Stimulated activated CD8-positive, alpha-beta memory T cell treated with anti-CD3 and anti-CD28 coated beads, Interleukin-12 subunit alpha, Interleukin-12 subunit beta, amount 100 ng/mL, for 4 hours (primary cell): ENCODE measurements around the gene PACSIN2.
"Not testable (repeated sequence)": the region's sequence is repeated elsewhere in the genome, so short reads cannot be mapped to it uniquely, and the experiment has no call there.

Experiments used
- DNase-seq: peaks from one replicate; pipeline ENCODE4 v3.0.0-alpha.2; 2020; ENCODE audit warnings: low read depth

PACSIN2 gene

DNA sequence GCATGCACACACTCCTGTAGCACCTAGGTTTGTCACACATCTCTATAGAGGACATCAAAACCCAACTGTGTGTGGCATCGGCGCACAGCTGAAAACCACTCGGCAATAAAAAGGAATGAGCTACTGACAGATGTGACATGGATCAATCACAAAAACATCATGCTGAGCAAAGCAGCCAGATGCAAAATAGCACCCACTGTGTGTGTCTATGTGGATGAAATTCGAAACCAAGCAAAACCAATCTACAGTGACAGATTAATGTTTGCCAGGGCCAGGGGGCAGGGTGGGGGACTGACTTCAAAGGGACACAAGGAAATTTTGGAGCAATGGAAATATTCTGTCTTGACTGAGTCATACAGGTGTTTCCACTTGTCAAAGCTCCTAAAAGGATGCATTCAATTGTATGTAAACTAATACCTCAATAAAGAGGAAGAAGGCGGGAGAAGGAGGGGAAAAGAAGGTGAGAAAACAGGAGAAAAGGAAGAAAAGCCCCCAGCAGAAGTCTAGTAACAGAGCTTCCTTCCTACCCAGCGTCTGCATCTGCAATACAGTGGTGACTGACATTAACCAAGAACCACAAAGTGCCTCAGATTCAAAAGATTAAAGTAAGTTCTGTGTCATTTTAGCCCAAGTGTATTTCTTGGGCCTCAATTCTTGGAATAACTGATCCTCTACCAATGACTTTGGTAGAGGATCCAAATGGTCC lies 49.8 kb downstream of the PACSIN2 start:
- no peak for DNase-seq

DNA sequence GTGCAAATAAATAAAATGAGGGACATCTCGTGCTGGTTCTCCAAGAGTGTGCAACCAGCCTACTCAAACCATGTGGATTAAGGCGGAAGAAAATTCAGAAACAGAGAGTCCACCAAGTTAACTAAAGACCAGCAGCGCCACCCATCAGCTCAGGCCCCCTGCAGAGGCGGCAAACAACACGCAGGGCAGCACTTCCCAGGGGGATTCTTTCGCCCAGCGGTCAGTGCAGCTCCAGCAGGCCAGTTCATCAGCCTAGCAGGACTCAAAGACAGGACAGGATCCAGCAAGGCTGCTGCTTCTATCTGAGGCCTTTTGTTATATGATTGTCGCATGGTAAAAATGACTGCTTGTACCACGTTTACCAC lies 51.7 kb downstream of the PACSIN2 start:
- no peak for DNase-seq

DNA sequence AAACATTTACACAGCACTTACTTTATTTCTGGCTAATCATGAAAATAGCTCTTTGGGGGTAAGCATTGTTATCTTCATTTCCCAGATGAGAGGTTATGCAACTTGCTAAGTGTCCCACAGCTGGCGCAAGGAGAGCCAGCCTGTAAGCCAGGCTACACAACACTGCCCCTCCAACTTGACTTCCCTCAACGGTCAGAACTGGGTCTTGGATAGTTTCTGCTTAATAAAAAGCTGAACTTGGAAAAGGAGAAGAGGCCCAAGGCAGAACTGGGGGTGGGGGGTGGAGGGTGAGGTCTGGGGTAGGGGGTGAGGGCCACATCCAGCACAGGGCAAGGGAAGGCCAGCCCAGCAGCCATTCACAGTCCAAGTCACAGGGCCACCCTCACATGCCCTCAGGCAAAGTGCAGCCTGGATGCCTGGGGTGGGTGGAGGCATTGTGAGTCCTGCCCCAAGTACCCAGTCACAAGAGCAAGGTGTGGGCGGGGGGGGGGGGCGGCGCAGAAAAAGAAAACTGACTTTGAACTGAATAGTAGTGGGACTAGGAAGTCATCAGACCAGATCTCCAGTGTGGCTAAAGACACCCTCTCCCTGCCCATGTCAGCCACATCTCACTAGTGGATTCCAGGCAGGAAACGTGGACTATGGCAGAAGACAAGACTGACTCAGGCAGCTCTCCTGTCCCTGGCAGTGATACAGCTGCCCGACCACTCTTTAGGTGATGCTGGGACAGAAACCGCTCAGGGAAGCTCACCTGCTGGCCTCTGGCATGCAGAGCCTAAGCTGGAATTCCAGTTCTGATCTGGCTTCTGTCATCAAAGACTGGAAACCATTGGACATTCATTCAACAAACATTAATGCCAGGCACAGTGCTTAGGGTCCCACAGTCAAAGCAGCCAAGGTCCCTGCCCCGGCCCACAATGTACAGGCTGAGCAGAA lies 52.4 kb downstream of the PACSIN2 start:
- no peak for DNase-seq

DNA sequence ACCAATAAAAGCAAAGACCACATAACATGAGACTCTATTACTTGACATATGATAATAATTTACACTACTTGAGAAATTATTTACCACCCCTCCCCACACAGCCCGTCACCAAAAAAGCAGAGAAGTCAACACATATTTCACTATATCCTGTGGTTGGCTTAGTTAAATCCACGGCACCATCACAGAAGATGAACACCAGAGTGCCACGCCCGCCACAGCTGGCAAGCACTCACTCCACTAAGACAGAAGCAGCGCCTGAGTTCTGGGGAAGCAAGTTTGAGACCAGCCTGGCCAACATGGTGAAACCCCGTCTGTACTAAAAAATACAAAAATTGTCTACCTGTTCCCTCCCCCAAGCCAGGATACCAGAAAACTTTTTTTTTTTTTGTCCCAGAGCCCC lies 53.1 kb downstream of the PACSIN2 start:
- DNase-seq, result no peak

DNA sequence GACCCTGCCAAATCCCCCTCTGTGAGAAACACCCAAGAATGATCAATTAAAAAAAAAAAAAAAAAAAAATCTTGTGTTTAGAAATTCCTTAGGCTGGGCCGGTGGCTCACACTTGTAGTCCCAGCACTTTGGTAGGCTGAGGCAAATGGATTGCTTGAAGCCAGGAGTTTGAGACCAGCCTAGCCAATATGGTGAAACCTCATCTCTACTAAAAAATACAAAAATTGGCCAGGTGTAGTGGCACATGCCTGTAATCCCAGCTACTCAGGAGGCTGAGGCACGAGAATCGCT lies 53.6 kb downstream of the PACSIN2 start:
- DNase-seq, result not testable (repeated sequence)

DNA sequence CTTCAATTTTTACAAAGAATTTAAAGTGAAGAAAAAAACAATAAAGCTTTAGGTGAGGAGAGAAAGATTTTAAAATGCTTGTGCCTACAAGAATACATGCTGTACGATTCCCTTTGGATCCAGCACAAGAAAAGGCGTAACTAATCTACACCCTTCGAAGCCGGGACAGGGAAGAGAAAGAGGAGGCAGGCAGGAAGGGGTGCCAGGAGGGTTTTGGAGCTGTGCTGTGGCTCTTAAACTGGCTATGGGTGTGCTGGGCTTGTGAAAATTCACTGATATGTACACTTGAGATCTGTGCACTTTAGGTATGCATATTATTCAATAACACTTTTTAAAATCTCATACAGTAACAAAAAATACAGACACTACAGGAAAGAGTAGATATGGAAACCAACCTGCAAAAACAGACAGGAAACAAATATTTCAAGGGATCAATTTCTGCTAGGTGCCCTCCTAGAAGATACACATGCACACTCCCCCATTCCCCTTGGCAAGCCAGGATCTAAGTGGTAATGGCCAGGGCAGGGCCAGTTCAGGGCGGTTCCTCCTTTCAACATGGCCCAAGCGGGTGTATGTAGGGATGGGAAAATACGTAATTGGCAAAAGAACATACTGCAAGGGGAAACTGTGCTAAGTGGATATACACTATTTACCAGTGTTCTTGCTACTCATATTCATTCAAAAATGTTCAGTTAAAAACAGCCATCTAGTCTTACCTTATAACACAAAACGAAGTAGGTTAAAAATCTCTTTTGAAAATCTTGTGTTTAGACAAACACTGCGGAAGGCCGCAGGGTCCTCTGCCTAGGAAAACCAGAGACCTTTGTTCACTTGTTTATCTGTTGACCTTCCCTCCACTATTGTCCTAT lies 54.2 kb downstream of the PACSIN2 start:
- DNase-seq, result no peak

DNA sequence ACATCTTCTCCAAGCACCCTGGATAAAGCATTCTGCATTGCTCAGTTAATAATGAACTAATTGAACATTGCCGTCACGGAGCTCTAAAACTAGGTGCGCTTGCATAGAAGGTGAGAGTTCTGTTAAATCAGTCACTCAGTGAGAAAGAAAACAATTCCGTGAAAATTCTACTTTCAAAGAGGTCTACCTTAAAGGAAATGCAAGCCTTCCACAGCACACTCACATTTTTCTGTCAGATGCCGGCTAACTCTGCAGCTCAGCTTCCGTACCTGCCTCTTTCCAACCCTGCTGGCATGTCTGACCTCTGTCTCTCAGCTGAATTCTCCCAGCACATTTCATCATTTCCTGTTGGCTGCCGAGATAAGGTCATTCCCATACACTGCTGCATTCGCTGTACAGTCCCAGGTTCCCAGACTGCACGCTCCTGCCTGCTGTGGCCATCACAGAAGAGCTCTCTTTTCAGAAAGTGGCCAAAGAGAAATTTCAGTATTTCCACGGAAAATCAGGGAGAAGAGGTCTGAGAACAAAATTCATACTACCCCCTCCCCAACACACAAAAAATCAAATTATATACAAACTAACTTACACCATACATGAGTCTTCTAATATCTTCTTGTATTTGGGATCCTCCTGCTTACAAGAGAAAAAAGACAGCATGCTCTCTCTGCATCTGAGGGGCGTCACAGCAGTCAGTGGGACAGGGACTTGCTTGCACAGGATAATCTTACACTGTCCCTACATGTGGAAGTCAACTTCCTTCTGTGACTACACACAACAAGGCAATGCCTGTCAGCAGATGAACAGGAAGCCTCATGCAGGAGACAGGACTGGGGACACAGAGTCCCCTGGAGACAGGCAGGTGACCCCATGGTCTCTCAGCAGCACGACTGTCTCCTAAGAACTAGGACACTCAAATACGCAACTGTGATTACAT lies 55.1 kb downstream of the PACSIN2 start:
- no peak for DNase-seq

DNA sequence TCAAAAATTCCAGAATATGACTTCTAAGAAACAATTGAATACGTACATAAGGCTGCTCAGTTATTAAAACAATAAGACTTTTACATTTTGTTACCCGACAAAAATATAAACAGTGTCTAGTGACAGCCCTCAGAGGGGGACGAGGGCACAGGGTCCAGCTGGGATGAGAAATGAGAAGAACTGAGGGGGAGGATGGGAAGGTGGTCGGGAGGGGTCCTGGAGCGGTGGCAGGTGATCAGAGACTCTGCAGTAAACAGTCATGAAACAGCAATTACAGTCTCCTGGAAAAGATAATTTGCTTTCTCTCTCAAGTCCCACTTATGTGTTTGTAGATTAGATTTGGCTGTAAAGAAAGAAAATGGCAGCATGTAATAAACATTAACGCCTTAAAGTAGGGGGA lies 56.0 kb downstream of the PACSIN2 start:
- no peak for DNase-seq

DNA sequence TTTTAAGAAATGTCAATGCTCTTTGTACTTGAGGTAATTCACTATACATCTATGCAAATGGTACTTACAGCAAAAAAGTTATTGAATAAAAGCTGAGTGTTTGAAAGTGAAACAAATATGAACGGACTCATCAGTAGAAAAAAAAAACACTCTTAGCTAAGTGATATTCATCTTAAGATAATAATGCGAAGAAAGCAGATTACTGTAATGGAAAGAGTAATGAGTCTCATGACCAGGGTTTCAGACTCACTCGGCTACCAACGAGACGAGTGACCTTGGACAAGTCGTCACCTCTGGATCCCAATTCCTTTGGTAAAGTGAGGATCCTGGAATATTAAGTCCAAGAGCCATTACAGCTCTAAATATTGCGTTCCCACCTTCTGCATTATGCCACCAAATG lies 57.0 kb downstream of the PACSIN2 start:
- no peak for DNase-seq

DNA sequence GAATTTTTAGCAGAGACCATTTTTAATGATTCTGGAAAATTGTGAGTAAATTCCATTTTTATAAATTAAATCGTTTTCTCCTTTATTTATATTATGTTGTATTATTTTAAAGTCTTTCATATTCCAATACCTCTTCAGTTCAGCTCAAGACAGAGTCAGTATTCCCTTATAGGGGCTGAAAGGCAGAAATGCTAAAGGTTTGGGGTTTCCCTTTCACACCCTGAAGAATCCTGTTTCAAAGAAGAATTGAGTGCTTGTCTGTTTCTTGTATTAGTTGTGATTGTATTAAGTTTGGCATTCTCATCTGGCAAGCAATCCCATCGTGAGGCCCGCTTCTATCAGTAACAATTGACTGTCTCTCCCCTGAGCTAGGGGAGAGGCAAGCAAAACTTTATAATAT lies 57.4 kb downstream of the PACSIN2 start:
- DNase-seq, result no peak

DNA sequence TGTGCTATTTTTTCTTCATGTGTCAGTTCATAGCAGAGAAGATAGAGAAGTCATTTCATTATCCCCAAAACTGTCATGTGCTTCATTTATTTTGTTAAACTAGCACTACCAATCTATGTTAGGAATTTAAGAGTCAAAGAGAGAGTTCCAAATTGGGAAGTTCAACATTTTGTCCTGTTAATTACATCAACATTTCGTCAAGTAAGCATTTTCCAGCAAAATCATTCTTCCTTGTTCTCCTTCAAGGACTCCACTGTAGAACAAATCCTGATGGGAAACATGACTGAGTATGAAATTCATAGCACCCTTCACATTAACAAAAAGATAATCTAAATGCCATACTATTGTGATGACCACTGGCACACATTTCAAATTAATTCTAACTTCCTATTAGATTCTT lies 59.1 kb downstream of the PACSIN2 start:
- DNase-seq, result no peak

DNA sequence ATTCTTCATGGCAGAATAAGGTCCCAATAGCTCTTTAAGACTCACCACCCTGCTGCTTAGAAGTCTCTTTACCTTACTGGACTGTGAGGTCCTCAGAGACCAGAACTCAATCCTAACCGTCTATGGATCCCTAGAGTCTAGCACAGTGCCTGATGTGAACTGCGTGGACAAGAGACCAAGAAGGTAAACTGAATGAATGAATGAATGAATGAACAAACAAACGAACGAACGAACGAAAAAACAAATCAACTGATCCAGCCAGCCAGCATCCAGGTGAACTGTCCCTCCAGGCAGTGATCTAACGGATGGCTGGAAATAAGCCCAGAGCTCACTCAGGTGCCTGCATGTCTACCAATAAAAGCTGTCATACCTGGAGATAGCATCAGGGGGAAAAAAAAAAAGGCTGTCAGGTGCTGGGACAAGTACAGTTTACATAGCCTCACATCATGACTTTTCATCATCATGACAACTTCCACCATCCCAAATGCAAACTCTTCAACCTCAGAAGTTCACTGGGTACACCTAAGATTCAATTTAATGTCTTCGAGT lies 59.8 kb downstream of the PACSIN2 start:
- no peak for DNase-seq

DNA sequence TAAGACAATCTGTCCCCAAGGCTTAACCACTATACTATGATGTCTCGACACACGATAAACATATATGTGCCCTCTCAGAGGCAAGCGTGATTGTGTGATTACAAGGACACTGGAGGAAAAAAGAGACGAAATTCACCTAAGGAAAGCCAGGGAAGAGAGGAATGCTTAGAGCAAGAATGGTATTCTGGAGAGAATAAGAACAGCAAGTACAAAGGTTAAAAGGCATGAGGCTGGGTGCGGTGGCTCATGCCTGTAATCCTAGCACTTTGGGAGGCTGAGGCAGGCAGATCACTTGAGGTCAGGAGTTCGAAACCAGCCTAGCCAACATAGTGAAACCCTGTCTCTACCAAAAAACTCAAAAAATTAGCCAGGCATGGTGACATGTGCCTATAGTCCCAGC lies 61.2 kb downstream of the PACSIN2 start:
- not testable (repeated sequence) for DNase-seq

DNA sequence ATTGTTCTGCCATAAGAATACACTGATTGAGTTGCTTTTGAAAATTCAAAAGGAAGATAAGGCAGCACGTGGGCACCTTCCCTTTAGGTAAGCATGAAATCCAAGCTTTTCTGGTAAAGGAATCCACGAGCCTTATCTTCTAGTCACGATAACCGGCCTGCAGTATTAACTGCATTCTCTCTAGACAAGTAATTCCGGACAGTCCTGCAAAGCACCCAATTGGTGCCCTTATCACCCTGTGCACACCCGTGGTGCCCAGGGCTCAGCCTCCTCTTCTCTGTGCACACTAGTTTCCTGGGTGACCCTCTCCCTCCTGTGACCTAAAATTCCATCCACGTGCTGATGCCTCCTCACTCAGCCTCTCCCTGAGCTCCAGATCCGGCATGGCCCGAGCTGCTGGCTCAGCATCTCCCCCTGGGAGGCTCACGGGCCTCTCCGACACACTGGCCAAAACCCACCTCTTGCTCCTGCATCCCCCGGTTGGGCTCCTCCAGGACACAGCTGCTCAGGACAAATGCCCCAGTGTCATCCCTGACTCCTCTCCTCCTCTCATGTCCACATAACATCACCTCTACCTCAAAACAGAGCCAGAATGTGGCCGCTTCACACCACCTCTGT lies 63.7 kb downstream of the PACSIN2 start:
- DNase-seq, result no peak

DNA sequence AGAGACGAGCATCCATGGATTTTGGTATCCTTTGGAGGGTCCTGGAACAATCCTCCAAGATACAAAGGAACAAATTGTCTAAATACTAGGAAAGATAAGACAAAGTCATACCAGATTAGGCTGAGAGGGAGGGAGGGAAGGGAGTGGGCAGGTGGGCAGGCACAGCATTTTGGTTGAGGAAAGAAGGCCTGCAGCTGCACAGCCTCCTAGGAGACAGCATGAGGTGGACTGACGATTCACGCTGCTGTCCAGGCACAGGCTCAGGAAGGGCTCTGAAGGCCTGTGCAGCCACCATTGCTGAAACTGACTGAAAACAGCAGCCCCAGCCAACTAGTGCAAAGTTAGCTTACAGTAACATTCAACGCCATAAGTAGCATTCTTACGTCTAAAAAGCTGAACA lies 64.7 kb downstream of the PACSIN2 start:
- no peak for DNase-seq

DNA sequence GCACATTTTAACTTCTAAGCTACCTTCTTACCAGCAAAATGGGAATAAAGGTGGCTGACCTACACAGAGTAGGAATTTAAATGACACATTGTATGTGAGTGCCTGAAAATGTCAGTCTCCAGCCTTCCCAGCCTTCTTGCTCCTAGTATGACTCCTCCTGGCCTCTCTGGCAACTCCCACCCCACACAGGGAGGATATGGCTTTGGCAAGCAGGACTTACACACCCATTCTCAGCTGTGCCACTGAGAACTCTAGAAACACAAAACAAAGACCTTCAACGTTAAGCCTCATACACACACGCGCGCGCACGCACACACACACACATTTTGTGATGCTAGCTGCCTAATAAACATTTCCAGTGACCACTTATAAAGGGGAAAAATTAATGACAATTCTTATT lies 65.8 kb downstream of the PACSIN2 start:
- no peak for DNase-seq

DNA sequence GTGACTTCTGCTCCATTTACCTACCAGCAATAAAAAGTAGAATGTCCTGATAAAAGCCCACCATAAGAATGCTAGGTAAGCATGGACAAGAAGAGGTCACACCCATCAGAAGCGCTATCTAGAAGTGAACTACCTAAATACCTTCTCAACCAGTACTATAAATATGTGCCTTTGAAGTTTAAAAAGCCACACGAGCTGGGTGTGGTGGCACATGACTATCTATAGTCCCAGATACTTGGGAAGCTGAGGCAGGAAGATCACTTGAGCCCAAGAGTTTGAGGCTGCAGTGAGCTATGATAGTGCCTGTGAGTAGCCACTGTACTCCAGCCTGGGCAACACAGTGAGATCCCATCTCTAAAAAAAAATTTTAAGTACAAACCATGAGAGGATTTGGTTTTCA lies 66.7 kb downstream of the PACSIN2 start:
- no peak for DNase-seq

DNA sequence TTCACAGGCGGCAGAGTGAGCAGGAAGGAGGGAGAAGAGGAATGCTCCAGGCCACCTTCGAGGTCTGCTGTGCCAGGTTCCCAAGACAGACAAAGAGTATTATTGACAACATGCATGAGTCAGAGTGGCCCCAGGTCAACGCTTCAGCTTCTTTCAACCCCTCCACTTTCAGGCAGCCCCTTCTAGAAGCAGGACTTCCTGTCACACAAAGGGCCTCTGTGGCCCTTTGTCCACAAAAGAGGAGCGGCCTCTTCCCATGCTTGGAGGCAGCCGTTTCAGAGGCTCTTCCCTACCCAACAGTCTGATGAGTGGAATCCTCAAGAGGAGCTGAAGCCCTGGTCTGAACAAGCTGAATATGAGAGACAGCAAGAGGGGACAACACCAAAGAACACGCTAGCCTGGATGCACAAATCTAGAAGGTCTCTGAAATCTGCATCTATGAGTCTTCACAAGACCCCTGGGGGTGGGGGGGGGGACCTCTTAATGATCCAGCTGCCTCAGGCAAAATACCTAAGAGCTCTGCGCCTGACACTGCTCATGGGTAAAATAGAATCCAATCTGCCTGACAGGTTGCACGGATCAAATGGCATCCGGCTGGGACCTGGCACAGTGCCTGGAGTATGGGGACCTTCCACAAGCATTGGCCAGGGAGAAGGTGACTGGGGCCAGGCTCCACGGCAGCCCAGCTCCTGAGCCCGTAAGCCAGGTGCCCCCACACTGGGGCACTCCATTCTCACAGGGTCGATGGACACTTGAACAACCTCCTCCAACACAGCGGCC lies 67.5 kb downstream of the PACSIN2 start:
- no peak for DNase-seq

DNA sequence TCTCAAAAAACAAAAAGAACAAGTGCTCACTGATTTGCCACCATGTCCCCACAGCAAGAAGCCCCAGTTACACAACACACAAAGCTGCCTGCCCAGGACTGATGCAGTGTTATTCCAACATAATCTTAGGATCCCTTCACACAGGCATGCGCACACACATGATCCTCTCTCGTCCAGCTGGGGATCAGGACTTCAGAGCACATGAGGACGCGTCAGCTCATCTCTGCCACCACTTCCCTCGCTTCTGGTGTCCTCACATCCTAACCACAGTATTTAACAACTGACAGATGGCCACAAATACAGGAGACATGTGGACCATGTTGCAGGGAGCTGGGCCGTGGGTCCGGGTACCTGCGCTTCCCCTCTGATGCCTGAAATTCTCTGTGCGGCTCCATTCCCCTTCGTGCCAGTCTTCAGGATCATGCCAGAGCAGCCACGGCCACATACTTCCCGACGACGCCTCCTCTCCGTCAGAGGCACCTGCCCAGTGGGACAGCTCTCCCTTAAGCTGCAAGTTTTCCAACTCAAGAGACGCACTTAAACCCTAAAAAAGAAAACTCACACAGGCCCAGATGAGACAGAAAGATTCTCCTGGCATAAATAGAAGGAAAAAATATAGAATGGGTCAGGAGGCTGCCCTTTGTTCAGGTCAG lies 68.3 kb downstream of the PACSIN2 start:
- no peak for DNase-seq

DNA sequence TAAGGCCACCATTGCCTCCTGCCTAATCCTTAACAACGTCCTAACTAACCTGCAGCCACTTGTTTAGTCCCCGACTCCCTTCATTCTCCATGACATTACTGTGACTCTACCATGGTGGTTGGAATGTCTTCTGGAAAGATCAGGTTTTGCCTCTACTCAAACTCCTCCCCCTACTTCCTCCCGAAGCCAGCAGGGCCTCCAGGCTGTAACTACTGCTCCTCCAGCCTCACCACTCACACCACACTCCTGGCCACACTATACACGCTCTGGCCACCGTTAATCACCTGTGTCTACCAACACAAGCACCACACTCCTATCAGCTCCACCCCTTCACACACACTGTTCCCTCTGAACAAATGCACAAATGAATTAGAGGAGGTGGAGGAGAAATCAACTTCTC lies 69.2 kb downstream of the PACSIN2 start:
- DNase-seq, result no peak
